GM12873 (cell line): ENCODE data around the gene ST6GALNAC3.

ENCODE experiments used
- CTCF ChIP-seq: IDR thresholded peaks from 2 replicates; pipeline ENCODE4 v1.5.1; 2012; ENCODE audit warnings: low read depth, mild to moderate bottlenecking, moderate library complexity, low read length, control low read depth; ENCODE audit not compliant: insufficient read depth; ENCODE audit errors: missing control alignments

Gene ST6GALNAC3

GRCh38 chr1:76510672-76511557 lies 436.4 kb downstream of the ST6GALNAC3 start:
- TF ChIP-seq CTCF: no peak

- no peak for TF ChIP-seq CTCF
These were observed 437.1 kb downstream of the ST6GALNAC3 start for GRCh38 chr1:76511558-76512179.

GRCh38 chr1:76530953-76531352 lies 456.4 kb downstream of the ST6GALNAC3 start:
- no peak for TF ChIP-seq CTCF

- no peak for TF ChIP-seq CTCF
These were observed 467.1 kb downstream of the ST6GALNAC3 start for GRCh38 chr1:76541618-76542017.

GRCh38 chr1:76542359-76542758 lies 467.8 kb downstream of the ST6GALNAC3 start:
- TF ChIP-seq CTCF: no peak

- TF ChIP-seq CTCF: no peak
These were observed 468.9 kb downstream of the ST6GALNAC3 start for GRCh38 chr1:76543495-76543894.

- no peak for TF ChIP-seq CTCF
These were observed 471.9 kb downstream of the ST6GALNAC3 start for GRCh38 chr1:76546354-76546933.
